ENCODE results near the gene ASB3. TPM values are rescaled to one million over a fixed set of nuclear protein-coding genes. Genes with fewer than 3 reads are reported as not detected.
"Not testable (repeated sequence)": the region's sequence is repeated elsewhere in the genome, so short reads cannot be mapped to it uniquely, and the experiment has no call there.

Gene ASB3
- total RNA-seq, 1 experiment from 2014 or later = 23.1 TPM

- Histone ChIP-seq H2AK5ac (ENCODE audit: insufficient read length, low read length) (no peak overlapping the region), H2BK5ac (ENCODE audit: insufficient read length, low read length) (no peak overlapping the region), H2BK15ac (ENCODE audit: low read depth, low read length) (no peak overlapping the region), H3T11ph (ENCODE audit: low read length) (no peak overlapping the region), H3K56ac (ENCODE audit: insufficient read length, low read depth, low read length) (no peak overlapping the region), H3K9ac (ENCODE audit: extremely low read depth, insufficient read length, low read length) (no peak overlapping the region), H3K79me1 (ENCODE audit: insufficient read depth, low read depth, low read length, poor library complexity, severe bottlenecking) (no peaks in the 10 kb centered on the region), H3K9me3 (ENCODE audit: control insufficient read depth, low read depth, low read length) (no peaks in the 10 kb centered on the region), H2AFZ (ENCODE audit: low read length) (no peak overlapping the region), H3K4me1 (ENCODE audit: insufficient read depth, low read length) (no peaks in the 10 kb centered on the region), H3K23me2 (ENCODE audit: insufficient read length, low read depth, low read length, poor library complexity, severe bottlenecking) (no peaks in the 10 kb centered on the region), H3K4me2 (ENCODE audit: insufficient read depth, insufficient read length, low read length) (no peak overlapping the region), H4K8ac (replicated peaks; ENCODE audit: insufficient read length, low read depth, low read length) (no peak overlapping the region), H3K4ac (ENCODE audit: low read depth, low read length) (no peak overlapping the region), H3K27ac (ENCODE audit: insufficient read length, low read depth, low read length) (no peak overlapping the region), H3K23ac (ENCODE audit: insufficient read length, low read depth, low read length) (no peak overlapping the region), H2BK120ac (ENCODE audit: low read depth, low read length, poor library complexity, severe bottlenecking) (no peak overlapping the region), H3K27me3 (ENCODE audit: insufficient read depth, low read length) (no peaks in the 10 kb centered on the region), H3K18ac (ENCODE audit: insufficient read length, low read depth, low read length) (no peak overlapping the region), H4K91ac (ENCODE audit: insufficient read length, low read depth, low read length) (no peak overlapping the region), H3K79me2 (ENCODE audit: insufficient read depth, low read length) (no peaks in the 10 kb centered on the region), H3K14ac (ENCODE audit: insufficient read depth, low read length) (no peak overlapping the region), H4K5ac (ENCODE audit: insufficient read length, low read depth, low read length) (no peak overlapping the region), H4K20me1 (ENCODE audit: control insufficient read depth, insufficient read depth, insufficient read length) (no peaks in the 10 kb centered on the region), H2BK20ac (ENCODE audit: low read depth, low read length, poor library complexity, severe bottlenecking) (no peak overlapping the region), H2BK12ac (ENCODE audit: insufficient read length, low read depth, low read length) (no peak overlapping the region)
- Mint-ChIP-seq H3K27me3 (ENCODE audit: low read depth) (no peaks in the 10 kb centered on the region), H3K27ac (no peak overlapping the region), H3K4me3 (no peak overlapping the region), H3K9me3 (no peaks in the 10 kb centered on the region), H3K36me3 (ENCODE audit: insufficient read depth in 1 of 3, low read depth in 3 of 3) (peaks cover 0 to 6% (median 0%) of the 10 kb centered on the region in 3 experiments; a peak in 3 of 7 replicates), H3K4me1 (no peaks in the 10 kb centered on the region)
- no CpG with 5 or more reads among the region's 2 CpGs for WGBS (ENCODE audit: extremely low coverage, insufficient read length, low lambda C conversion rate)
- TF ChIP-seq CTCF (conservative IDR thresholded peaks at IDR 0.05) = no peak
- DNase-seq = no peak
These were observed 125.9 kb downstream of the ASB3 start for GRCh38 chr2:53660886-53661285.

GRCh38 chr2:53658474-53658873 lies 128.3 kb downstream of the ASB3 start:
- not testable (repeated sequence) for H3K4me3 Mint-ChIP-seq; H2BK15ac ChIP-seq (ENCODE audit: low read depth, low read length); H3K9me3 Mint-ChIP-seq; H3K27me3 Mint-ChIP-seq (ENCODE audit: low read depth); H3K27ac ChIP-seq (ENCODE audit: insufficient read length, low read depth, low read length); H3K4me1 ChIP-seq (ENCODE audit: insufficient read depth, low read length); H3K23me2 ChIP-seq (ENCODE audit: insufficient read length, low read depth, low read length, poor library complexity, severe bottlenecking); H2BK120ac ChIP-seq (ENCODE audit: low read depth, low read length, poor library complexity, severe bottlenecking); H3T11ph ChIP-seq (ENCODE audit: low read length); H2BK20ac ChIP-seq (ENCODE audit: low read depth, low read length, poor library complexity, severe bottlenecking); H3K9me3 ChIP-seq (ENCODE audit: control insufficient read depth, low read depth, low read length); H2BK5ac ChIP-seq (ENCODE audit: insufficient read length, low read length); H2AK5ac ChIP-seq (ENCODE audit: insufficient read length, low read length); H3K4me1 Mint-ChIP-seq; H4K20me1 ChIP-seq (ENCODE audit: control insufficient read depth, insufficient read depth, insufficient read length); H4K8ac ChIP-seq (replicated peaks; ENCODE audit: insufficient read length, low read depth, low read length); H4K5ac ChIP-seq (ENCODE audit: insufficient read length, low read depth, low read length); DNase-seq; H3K36me3 Mint-ChIP-seq (ENCODE audit: insufficient read depth in 1 of 3, low read depth in 3 of 3); H3K79me1 ChIP-seq (ENCODE audit: insufficient read depth, low read depth, low read length, poor library complexity, severe bottlenecking); H2AFZ ChIP-seq (ENCODE audit: low read length); H3K14ac ChIP-seq (ENCODE audit: insufficient read depth, low read length); H3K23ac ChIP-seq (ENCODE audit: insufficient read length, low read depth, low read length); H3K18ac ChIP-seq (ENCODE audit: insufficient read length, low read depth, low read length); H3K9ac ChIP-seq (ENCODE audit: extremely low read depth, insufficient read length, low read length); H4K91ac ChIP-seq (ENCODE audit: insufficient read length, low read depth, low read length); H3K27me3 ChIP-seq (ENCODE audit: insufficient read depth, low read length); H3K4ac ChIP-seq (ENCODE audit: low read depth, low read length); H3K56ac ChIP-seq (ENCODE audit: insufficient read length, low read depth, low read length); H3K79me2 ChIP-seq (ENCODE audit: insufficient read depth, low read length); H3K4me2 ChIP-seq (ENCODE audit: insufficient read depth, insufficient read length, low read length); H2BK12ac ChIP-seq (ENCODE audit: insufficient read length, low read depth, low read length)
- WGBS (ENCODE audit: extremely low coverage, insufficient read length, low lambda C conversion rate) = no CpG with 5 or more reads among the region's 4 CpGs
- H3K27ac Mint-ChIP-seq = peak overlapping the region in 1 of 3 experiments; percentile 29; a peak in 1 of 7 replicates

Measured in H9 (cell line).